Lower leg skin (tissue), 4 donors: ENCODE results near the gene CBX2. TPM values are rescaled to one million over a fixed set of nuclear protein-coding genes. Genes with fewer than 3 reads are reported as not detected.

Source experiments
- DNase-seq, 2 donors: peaks; one replicate each; pipeline ENCODE4 v3.0.0-alpha.2; 2019; ENCODE audit warnings: low spot score in 2 of 2
- H3K4me3 ChIP-seq: fragments of 200-600 bp; sonication (generic); 2 replicates; pipeline ENCODE4 v1.5.1; 2017; ENCODE audit warnings: mild to moderate bottlenecking, low read depth; ENCODE audit not compliant: poor library complexity, severe bottlenecking
- POLR2A ChIP-seq, 2 donors: fragments of 450-650 bp; IDR thresholded peaks; one replicate each; pipeline ENCODE4 v1.6.1; 2016 to 2017; ENCODE audit warnings: antibody characterized with exemption in 2 of 2, mild to moderate bottlenecking in 1 of 2, moderate library complexity in 1 of 2
- WGBS, 2 donors: methylation state at CpG; one replicate each; pipeline ENCODE4 v1.1.5; 2018; 5-methylcytosine and 5-hydroxymethylcytosine counted together
- intact Hi-C: fragments of 100-400 bp; cut with DNase I; formaldehyde crosslinking; loops from one replicate; pipeline ENCODE4 v1.15.0; 2023; ENCODE audit warnings: low total_unique reads
- total RNA-seq, 4 donors: library from RNA; depleted of rRNA; stranded (reverse); fragments of >200 nt; gene quantifications; one replicate each; pipeline ENCODE4 v1.1.0, GENCODE V29; 2016
- TF ChIP-seq, protein P1 (sequence below), 3 donors: fragments of 450-650 bp; IDR thresholded peaks; one replicate each; pipeline ENCODE4 v1.5.1; 2016; ENCODE audit warnings: antibody characterized with exemption in 3 of 3, mild to moderate bottlenecking in 3 of 3, moderate library complexity in 2 of 3

The CBX2 gene
- total RNA-seq, 4 donors from 2014 or later: 1.9 to 3.8 (median 3.1) TPM

DNA sequence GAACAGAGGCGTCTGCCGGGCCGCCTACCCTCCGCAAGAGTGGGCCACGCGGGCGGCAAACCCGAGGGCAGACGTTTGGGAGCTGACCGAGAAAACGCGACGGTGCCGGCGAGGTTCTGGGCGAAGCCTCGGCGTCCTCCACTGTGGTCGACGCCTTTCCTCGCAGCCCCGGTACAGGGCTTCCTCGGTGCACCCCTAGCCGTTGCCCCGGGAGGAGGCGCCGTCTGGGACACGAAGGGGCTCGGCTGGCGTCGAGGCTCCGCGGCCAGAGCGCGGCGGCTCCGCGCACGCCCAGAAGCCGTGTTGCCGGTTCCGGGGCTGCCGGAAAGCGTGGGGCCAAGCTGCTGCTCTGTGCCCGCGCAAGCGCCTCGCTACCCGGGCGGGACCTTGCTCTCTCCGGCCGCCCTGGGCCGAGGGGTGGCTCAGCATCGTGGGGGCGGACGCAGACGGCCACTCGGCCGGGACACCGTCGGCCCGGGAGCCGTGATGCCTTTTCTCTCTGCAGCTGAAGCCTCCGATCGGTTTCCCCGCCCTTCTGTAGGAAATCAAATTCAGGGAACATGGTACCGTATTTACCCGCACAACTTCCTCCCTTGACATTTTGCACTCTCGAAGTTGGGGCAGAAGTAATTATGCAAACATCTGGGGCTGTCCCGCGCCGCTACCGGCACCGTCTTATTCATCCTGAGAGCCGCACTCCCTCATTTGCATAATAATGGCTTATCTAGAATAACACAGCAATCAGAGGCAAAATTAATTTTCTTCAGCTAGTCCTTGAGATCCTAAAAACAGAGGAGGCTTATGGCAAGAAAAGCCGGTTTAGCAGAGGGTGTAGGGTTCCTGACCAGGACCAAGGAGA, 26.3 kb downstream of the CBX2 start:
- intact Hi-C loops: loop anchor here (10.0 kb wide), 1 partner anchor 191 kb away; no protein-coding TSS in a partner anchor
- no peak for DNase-seq
- 1 to 2% methylated on average over 18 to 31 of the region's 76 CpGs for WGBS, 2 donors
- TF ChIP-seq, protein P1, sequence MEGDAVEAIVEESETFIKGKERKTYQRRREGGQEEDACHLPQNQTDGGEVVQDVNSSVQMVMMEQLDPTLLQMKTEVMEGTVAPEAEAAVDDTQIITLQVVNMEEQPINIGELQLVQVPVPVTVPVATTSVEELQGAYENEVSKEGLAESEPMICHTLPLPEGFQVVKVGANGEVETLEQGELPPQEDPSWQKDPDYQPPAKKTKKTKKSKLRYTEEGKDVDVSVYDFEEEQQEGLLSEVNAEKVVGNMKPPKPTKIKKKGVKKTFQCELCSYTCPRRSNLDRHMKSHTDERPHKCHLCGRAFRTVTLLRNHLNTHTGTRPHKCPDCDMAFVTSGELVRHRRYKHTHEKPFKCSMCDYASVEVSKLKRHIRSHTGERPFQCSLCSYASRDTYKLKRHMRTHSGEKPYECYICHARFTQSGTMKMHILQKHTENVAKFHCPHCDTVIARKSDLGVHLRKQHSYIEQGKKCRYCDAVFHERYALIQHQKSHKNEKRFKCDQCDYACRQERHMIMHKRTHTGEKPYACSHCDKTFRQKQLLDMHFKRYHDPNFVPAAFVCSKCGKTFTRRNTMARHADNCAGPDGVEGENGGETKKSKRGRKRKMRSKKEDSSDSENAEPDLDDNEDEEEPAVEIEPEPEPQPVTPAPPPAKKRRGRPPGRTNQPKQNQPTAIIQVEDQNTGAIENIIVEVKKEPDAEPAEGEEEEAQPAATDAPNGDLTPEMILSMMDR (IDR thresholded peaks at IDR 0.05): no peak
- no peak for TF ChIP-seq POLR2A (IDR thresholded peaks at IDR 0.05)
- no peak overlapping the region for H3K4me3 ChIP-seq

DNA sequence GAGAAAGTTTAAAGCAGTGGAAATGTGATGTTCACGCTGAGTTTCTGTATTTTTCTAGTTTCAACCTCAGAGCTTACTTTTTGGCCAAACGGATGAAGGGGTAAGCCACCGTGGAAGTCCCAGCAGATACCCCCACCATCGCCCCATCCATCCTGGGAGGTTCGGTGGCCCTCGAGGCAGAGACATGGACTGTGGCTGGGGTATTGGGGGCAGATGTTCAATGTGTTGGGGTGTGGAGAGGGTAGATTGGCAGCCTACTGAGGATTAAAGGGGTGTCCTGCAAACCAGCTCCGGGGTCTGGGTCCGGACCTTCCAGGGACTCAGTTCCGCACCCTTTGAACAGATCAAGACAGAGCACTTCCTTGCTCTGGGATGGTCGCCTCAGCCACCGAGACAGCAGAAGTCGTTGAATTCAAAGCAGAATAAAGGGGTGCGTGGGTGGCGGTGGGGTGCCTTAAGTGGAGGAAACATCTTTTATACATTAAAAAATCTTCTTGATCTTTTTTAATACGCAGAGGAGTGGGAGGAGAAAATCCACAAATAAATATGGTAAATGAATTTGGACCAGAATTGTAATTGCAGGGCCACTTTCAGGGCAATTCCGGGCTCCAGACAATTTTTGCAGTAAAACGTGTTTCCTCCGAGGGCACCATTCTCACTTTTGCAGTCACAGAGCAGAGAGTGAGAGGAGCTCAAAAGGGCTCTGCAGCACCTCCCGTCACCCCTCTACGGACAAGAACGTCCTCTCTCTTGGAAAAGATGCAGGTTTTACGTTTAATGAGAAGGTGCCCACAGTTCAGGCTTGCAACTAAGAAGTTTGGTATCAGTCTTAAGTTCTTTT, 27.1 kb downstream of the CBX2 start:
- no peak overlapping the region for H3K4me3 ChIP-seq
- 19 to 20% methylated on average over 22 of the region's 22 CpGs for WGBS, 2 donors
- TF ChIP-seq POLR2A (IDR thresholded peaks at IDR 0.05): no peak
- TF ChIP-seq, protein P1 (IDR thresholded peaks at IDR 0.05): no peak
- intact Hi-C loops: loop anchor here (10.0 kb wide), 1 partner anchor 190 kb away; no protein-coding TSS in a partner anchor
- no peak for DNase-seq

DNA sequence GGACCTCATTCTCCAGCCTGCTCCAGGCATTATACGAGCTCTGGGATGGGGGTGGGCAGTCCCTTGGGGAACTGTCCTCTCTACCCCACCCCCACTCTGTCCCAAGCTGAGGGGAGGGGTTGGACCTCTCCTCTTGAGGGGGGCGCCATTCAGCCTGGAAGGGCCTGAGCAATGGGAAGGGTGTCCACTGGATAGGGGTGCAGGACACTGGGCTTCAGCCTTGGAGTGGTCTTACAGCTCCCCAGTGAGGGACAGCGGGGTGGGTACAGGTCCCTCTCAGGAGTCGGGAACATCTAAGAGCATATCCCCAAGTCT, 28.5 kb downstream of the CBX2 start:
- intact Hi-C loops: loop anchor here (10.0 kb wide), 1 partner anchor 188 kb away; no protein-coding TSS in a partner anchor
- WGBS, 2 donors: 14 to 41% methylated on average over 4 of the region's 4 CpGs
- TF ChIP-seq POLR2A (IDR thresholded peaks at IDR 0.05): no peak
- H3K4me3 ChIP-seq: no peak overlapping the region
- no peak for DNase-seq

DNA sequence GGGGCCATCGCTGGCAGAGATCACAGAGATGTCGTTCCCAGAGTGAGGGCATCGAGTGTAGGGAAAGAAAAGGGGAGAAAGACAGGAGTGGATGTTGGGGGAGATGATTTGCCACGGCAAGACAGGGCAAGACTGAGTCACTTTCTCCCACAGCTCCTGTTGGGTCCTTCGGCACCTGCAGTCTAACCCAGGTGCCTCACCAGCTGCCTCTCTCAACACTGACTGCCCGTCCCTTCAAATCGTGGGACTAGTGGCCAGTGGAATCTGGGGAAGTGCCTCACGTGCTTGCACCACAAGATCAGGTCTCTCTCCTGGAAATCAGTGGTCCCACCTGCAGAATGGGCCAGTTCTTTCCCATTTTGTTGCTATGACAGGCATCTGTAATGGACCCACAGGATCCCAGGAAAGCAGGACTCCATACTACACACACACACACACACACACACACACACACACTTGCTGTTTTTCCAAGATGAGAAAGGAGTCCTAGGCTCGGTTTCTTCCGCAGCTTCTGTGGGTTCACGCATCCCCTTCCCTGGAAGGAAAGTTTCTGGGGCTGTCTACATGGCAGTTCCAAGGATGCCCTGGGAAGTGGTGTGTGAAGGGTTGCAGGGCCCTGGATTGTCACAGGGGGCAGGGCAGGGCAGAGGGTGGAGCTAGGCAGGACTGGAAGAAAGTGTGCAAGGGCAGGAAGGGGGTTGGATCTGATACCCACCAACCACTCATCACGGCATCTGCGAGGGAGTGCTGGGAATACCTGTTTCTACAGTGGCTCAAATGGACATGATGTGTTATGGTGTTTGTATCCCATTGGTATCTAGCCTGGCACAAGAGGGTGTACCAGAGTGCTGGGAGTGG, 29.1 kb downstream of the CBX2 start:
- no peak for DNase-seq
- intact Hi-C loops: loop anchor here (10.0 kb wide), 1 partner anchor 188 kb away; no protein-coding TSS in a partner anchor
- TF ChIP-seq, protein P1 (IDR thresholded peaks at IDR 0.05): no peak
- TF ChIP-seq POLR2A (IDR thresholded peaks at IDR 0.05): no peak
- no peak overlapping the region for H3K4me3 ChIP-seq
- 23 to 30% methylated on average over 13 of the region's 13 CpGs for WGBS, 2 donors

DNA sequence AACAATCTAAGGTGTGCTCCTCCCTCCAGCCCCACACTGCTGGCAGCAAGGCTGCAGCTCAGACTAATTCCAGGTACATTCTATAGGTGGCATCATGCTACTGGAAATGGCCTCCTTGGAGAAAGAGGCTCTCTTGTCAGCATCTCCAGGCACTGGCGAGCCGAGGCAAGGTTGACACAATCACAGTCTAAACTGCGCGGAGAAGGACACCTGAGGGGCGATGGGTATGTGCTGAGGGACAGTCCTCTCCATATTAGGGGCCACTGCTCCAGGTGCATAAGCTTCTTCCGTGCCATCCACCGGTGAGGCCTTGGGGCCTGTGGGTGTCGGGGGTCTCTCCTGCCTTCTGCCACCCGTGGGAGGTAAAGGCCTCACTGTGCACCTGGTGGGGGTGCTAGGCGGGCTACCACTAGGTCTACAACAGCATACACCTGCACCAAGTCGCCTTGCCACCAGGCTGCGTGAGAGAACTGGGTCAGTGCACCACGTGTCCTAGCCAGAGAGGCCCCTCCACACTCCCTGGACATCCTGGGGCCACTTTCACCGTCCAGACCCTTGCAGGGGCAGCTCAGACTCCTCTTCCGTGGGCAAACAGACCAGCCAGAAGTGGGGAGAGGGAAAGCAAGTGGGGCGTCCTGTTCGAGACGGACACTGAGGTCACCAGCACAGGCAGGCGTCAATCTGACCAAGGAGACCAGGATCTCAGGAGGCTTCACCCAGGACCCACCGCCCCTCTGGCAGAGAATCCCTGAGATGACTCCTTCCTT, 31.0 kb downstream of the CBX2 start:
- H3K4me3 ChIP-seq: no peak overlapping the region
- TF ChIP-seq POLR2A (IDR thresholded peaks at IDR 0.05): no peak
- TF ChIP-seq, protein P1 (IDR thresholded peaks at IDR 0.05): no peak
- intact Hi-C loops: loop anchor here (10.0 kb wide), 1 partner anchor 186 kb away; no protein-coding TSS in a partner anchor
- DNase-seq: peak in 1 of 2 donors; percentile 18
- 24 to 25% methylated on average over 14 to 20 of the region's 20 CpGs for WGBS, 2 donors
